ENCODE data around the gene WDFY2.
"Not testable (repeated sequence)": the region's sequence is repeated elsewhere in the genome, so short reads cannot be mapped to it uniquely, and the experiment has no call there.

WDFY2 gene

GRCh38 chr13:51632591-51633362 lies 48.5 kb downstream of the WDFY2 start:
- DNase-seq (ENCODE audit: low read depth in 2 of 2): no peak

GRCh38 chr13:51635137-51635878 lies 51.0 kb downstream of the WDFY2 start:
- DNase-seq (ENCODE audit: low read depth in 2 of 2): no peak

GRCh38 chr13:51636349-51636890 lies 52.2 kb downstream of the WDFY2 start:
- DNase-seq (ENCODE audit: low read depth in 2 of 2): no peak

- no peak for DNase-seq (ENCODE audit: low read depth in 2 of 2)
These were observed 53.6 kb downstream of the WDFY2 start for GRCh38 chr13:51637852-51638215.

- no peak for DNase-seq (ENCODE audit: low read depth in 2 of 2)
These were observed 54.1 kb downstream of the WDFY2 start for GRCh38 chr13:51638216-51638871.

- DNase-seq (ENCODE audit: low read depth in 2 of 2): no peak
These were observed 54.9 kb downstream of the WDFY2 start for GRCh38 chr13:51639171-51639570.

- DNase-seq (ENCODE audit: low read depth in 2 of 2): not testable (repeated sequence)
These were observed 56.4 kb downstream of the WDFY2 start for GRCh38 chr13:51640696-51641095.

GRCh38 chr13:51643105-51643881 lies 59.0 kb downstream of the WDFY2 start:
- no peak for DNase-seq (ENCODE audit: low read depth in 2 of 2)

- DNase-seq (ENCODE audit: low read depth in 2 of 2): no peak
These were observed 59.6 kb downstream of the WDFY2 start for GRCh38 chr13:51643882-51644281.

GRCh38 chr13:51644654-51645053 lies 60.4 kb downstream of the WDFY2 start:
- DNase-seq (ENCODE audit: low read depth in 2 of 2): no peak

GRCh38 chr13:51645154-51645650 lies 60.9 kb downstream of the WDFY2 start:
- no peak for DNase-seq (ENCODE audit: low read depth in 2 of 2)

GRCh38 chr13:51645761-51646670 lies 61.8 kb downstream of the WDFY2 start:
- DNase-seq (ENCODE audit: low read depth in 2 of 2): no peak

- no peak for DNase-seq (ENCODE audit: low read depth in 2 of 2)
These were observed 62.8 kb downstream of the WDFY2 start for GRCh38 chr13:51647067-51647466.

GRCh38 chr13:51652193-51652592 lies 67.9 kb downstream of the WDFY2 start:
- not testable (repeated sequence) for DNase-seq (ENCODE audit: low read depth in 2 of 2)

- DNase-seq (ENCODE audit: low read depth in 2 of 2): no peak
These were observed 75.2 kb downstream of the WDFY2 start for GRCh38 chr13:51659276-51660127.

- no peak for DNase-seq (ENCODE audit: low read depth in 2 of 2)
These were observed 76.6 kb downstream of the WDFY2 start for GRCh38 chr13:51660813-51661212.

- no peak for DNase-seq (ENCODE audit: low read depth in 2 of 2)
These were observed 80.0 kb downstream of the WDFY2 start for GRCh38 chr13:51663973-51664957.

- DNase-seq (ENCODE audit: low read depth in 2 of 2): no peak
These were observed 81.2 kb downstream of the WDFY2 start for GRCh38 chr13:51665456-51665855.

Data from stimulated activated CD8-positive, alpha-beta memory T cell treated with anti-CD3 and anti-CD28 coated beads, Interleukin-15, amount 100 ng/mL, for 48 hours (primary cell).